HUES64 (cell line): ENCODE results near the gene NXN.
A peak's percentile ranks its signal among the peaks of the same experiment; 100 is the strongest.

Source experiments
- H3K27ac ChIP-seq: 2 replicates; pipeline ENCODE4 v1.7.0; 2013; ENCODE audit warnings: low read depth, low read length, inconsistent platforms
- H3K27me3 ChIP-seq: 2 replicates; pipeline ENCODE4 v1.6.1; 2013; ENCODE audit warnings: mild to moderate bottlenecking, low read length; ENCODE audit not compliant: insufficient read depth
- H3K36me3 ChIP-seq: 2 replicates; pipeline ENCODE4 v1.6.1; 2013; ENCODE audit warnings: mild to moderate bottlenecking, low read length; ENCODE audit not compliant: insufficient read depth
- H3K4me1 ChIP-seq: 2 replicates; pipeline ENCODE4 v1.6.1; 2013; ENCODE audit warnings: mild to moderate bottlenecking, low read length, moderate library complexity; ENCODE audit not compliant: insufficient read depth
- H3K4me3 ChIP-seq: 2 replicates; pipeline ENCODE4 v1.5.1; 2013; ENCODE audit warnings: mild to moderate bottlenecking, low read length, moderate library complexity
- H3K9ac ChIP-seq: 2 replicates; pipeline ENCODE4 v1.6.1; 2013; ENCODE audit warnings: mild to moderate bottlenecking, low read depth, low read length
- H3K9me3 ChIP-seq: 2 replicates; pipeline ENCODE4 v1.6.1; 2013; ENCODE audit warnings: low read depth, low read length; ENCODE audit not compliant: insufficient read depth
- WGBS: fragments of 150-250, 120-280 bp; methylation state at CpG from one replicate; pipeline ENCODE4 v1.1.7; 2013; ENCODE audit warnings: missing lambda C conversion rate; 5-methylcytosine and 5-hydroxymethylcytosine counted together

The NXN gene

DNA sequence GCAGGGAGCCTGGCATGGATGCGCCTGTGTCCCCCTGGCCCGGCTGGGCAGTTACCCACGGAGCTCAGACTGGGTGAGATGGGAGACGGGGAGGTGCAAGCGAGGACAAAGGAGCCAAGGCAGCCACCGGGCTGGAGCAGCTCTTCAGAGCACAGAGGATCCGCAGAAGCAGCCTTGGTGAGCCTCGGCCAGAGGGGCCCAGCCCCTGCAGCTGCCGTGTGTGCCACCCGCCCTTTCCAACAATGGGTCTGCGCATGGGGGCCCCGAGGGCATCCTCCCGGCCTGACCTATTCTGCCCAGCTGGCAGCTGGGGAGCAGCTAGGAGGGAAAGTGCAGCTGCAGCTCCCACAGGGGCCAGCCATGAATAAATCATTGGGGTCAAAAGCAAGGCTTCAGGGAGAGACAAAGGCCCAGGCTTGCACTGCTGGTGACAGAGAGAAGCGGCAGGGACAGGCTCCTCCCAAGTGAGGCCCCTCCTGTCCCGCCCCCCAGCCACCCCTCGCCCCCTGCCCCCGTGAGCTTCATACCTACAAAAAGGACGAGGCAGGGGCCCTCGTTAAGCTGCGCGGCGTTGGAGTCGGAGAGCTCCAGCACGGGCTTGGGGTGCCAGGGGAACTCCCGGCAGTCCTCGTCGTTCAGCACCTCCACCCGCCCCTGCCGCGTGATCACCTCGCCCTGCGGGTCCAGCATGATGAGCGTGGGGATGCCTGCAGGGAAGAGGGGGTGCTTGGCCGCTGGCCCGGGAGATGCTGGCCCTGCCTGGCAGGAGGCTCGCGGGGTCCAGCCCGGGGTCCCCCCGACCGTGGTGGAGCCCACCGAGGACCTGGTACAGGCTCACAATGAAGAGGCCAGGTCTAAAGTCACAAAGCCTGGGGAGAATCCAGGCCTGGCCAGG lies 174.8 kb downstream of the NXN start:
- 0 out of 2 replicates have a peak overlapping the region, but pooled peaks have one; percentile 36 for H3K9ac ChIP-seq
- H3K27ac ChIP-seq = peak overlapping the region; percentile 15; the same call in 1 of the 2 replicates

DNA sequence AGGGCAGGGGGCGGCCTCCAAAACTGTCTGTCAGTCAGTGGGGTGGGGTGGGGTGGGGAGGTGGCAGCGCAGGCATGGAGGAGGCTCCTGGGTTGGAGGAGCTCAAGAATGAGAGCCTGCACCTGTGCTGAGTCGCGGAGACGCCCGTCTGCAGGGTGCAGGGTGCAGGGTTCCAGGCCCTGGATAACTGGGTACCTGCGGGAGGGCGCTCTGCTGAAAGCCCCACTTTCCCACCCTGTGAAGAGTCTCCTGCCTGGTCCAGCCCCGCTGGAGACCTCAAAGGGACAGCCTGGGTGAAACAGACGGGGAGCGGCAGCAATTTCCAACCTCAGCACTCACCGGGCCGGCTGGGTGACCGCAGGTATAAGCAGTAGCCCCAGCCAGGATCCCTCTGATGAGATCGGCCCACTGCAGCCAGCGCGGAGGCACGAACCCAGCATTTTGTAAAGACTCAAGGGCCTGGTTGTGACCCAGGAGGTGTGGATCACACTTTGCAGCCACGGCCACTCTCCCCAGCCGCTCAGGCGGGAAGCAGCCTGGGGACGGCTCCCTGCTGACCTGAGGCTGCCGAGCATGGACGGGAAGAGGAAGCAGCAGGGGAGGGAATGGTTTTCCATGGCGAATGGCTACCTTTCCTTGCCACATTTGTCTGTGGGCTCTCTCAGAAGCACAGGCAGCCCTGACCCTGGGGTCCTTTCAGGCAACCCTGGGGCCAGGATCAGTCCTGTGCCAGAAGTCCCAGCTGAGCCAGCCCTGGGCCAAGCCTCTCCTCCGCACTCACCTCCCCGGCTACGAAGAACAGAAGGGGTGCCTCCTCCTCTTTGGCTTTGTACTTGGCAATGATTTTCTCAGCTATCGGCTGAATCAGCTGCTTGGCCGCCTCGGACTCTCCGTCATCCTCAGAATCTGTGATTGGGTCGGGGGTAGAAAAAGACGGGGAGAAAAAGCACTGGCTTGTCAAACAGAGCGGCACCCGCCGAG lies 176.4 kb downstream of the NXN start:
- Histone ChIP-seq H3K27me3 (no peaks in the 10 kb centered on the region), H3K36me3 (peaks cover 31% of the 10 kb centered on the region), H3K9me3 (no peaks in the 10 kb centered on the region), H3K4me1 (no peaks in the 10 kb centered on the region), H3K4me3 (no peak overlapping the region), H3K9ac (no peak overlapping the region), H3K27ac (no peak overlapping the region)
- 88% methylated on average over 37 of the region's 37 CpGs for WGBS

More for the DNA sequence above, 174.8 kb downstream of the NXN start:
- H3K36me3 ChIP-seq = peaks cover 29% of the 10 kb centered on the region
- WGBS = 84% methylated on average over 41 of the region's 41 CpGs
- H3K9me3 ChIP-seq = no peaks in the 10 kb centered on the region
- H3K4me3 ChIP-seq = no peak overlapping the region
- no peaks in the 10 kb centered on the region for H3K27me3 ChIP-seq
- no peaks in the 10 kb centered on the region for H3K4me1 ChIP-seq

DNA sequence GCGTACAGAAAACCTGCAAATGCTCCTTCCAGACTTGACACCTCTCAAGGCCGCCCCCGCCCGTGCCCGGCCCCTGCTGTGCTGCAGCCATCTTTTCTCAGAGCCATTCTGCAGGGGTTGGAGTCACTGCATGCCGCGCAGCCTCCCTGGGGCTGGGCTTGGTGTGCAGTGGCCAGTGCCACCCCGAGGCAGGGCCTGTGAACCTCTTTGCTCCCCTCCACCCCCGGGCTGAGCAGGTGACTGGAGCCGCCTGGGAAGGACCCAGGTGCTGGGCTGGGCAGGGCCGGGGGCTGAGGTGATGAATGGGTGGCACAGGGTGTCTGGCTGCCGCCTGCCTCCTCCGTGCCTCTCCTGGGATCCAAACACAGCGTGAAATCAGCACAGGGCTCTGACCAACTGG lies 177.1 kb downstream of the NXN start:
- no peak overlapping the region for H3K27ac ChIP-seq
- WGBS = 96% methylated on average over 14 of the region's 14 CpGs
- H3K9me3 ChIP-seq = no peaks in the 10 kb centered on the region
- no peak overlapping the region for H3K4me3 ChIP-seq
- H3K36me3 ChIP-seq = peaks cover 31% of the 10 kb centered on the region
- no peak overlapping the region for H3K9ac ChIP-seq
- H3K27me3 ChIP-seq = no peaks in the 10 kb centered on the region
- H3K4me1 ChIP-seq = no peaks in the 10 kb centered on the region

DNA sequence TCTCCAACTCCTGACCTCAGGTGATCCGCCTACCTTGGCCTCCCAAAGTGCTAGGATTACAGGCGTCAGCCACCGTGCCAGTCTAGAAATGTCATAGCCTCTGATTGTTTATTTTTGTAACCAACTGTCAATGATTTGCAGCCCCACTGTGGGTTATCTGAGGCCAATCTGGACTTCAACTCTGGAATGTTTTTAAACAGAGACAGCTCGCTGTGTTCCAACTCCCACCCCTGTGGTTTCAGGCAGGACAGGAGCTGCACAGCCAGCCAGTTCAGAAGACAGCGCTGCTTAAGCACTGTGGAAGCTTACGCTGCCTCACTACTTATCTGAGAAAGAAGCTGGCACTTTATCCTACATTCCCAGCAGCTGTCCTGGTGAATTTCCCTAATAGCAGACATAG lies 177.9 kb downstream of the NXN start:
- 94% methylated on average over 6 of the region's 6 CpGs for WGBS
- no peaks in the 10 kb centered on the region for H3K27me3 ChIP-seq
- no peaks in the 10 kb centered on the region for H3K4me1 ChIP-seq
- no peak overlapping the region for H3K9ac ChIP-seq
- H3K4me3 ChIP-seq = no peak overlapping the region
- no peak overlapping the region for H3K27ac ChIP-seq
- no peaks in the 10 kb centered on the region for H3K9me3 ChIP-seq
- peaks cover 31% of the 10 kb centered on the region for H3K36me3 ChIP-seq

DNA sequence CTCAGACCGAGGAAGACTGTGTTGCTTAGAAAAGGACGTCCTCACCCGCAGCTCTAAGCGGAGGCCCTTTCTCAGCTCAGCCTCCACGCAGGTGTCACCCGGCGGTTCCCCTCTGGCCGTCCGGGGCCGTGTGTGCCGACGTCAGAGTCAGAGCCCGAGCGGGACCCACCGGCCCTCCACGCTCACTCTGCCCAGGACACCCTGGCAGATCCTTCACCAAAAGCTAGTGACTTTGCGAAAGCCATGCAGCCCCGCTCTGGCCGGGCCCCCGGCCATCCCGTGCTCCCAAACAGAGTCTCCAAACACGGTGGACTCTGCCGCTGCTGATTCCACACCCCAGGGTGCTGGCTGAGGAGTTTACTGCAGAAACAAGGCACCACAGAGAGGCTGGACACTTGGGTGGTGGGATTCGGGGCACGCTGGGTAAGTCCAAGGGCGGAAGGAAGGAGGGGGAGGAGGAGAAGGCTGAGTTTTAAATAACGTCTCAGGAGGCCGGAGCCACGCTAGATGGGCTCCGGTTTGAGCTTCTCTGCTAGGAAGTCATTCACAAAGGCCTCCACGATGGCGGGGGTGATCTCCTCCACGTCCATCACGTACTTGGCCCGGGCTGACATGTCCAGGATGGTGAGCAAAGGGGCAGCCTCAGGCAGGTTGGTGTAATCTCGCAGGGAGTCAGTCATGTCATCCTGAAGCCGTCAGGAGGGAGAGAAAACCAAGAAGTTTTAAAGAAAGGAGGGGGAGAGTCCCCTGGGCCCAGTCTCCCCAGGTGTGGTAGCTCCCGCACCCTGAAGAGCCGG lies 178.9 kb downstream of the NXN start:
- 90% methylated on average over 39 of the region's 39 CpGs for WGBS
- Histone ChIP-seq H3K27me3 (no peaks in the 10 kb centered on the region), H3K4me3 (no peak overlapping the region), H3K36me3 (peaks cover 38% of the 10 kb centered on the region), H3K9ac (no peak overlapping the region), H3K9me3 (no peaks in the 10 kb centered on the region), H3K4me1 (no peaks in the 10 kb centered on the region), H3K27ac (no peak overlapping the region)

DNA sequence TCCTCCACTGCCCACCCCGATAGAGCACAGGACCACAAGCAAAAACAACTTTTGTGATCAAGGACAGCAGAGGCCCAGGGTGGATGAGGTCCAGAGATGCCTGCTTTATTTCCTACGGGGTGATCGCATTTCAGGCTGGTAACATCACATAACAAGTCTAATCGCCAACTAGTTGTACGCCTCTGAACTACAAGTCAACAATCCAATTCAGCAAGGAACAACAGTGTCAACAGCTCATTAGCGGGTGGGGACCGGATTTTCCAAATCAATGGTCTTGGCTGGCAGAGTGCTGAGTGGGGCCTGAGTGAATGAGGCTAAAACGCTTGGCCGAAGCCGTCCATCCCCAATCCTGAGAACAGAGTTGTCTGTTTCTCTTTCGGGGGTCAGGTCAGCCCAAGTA lies 180.3 kb downstream of the NXN start:
- no peak overlapping the region for H3K4me3 ChIP-seq
- peaks cover 38% of the 10 kb centered on the region for H3K36me3 ChIP-seq
- peaks cover 5% of the 10 kb centered on the region; the same call in 1 of the 2 replicates for H3K4me1 ChIP-seq
- WGBS = 95% methylated on average over 11 of the region's 11 CpGs
- H3K27me3 ChIP-seq = no peaks in the 10 kb centered on the region
- no peaks in the 10 kb centered on the region for H3K9me3 ChIP-seq
- no peak overlapping the region for H3K27ac ChIP-seq
- H3K9ac ChIP-seq = no peak overlapping the region

DNA sequence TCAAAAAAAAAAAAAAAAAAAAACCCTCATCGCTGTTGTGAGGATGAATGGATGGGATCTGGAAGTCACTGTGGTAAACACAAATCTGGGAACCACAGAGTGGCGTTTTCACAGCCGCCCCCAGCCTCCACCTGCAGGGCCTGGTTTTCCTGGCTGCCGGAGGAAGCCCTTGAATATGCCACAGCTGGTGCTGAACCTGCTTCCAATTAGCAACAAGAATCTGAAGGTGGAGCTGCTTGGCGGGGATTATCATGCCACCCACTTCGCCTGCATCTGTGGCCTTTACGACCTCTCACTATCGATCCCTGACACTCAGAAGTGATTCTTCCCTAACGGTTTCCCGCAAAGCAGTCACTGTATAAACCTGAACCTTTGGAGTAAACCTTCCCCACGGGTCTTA lies 181.3 kb downstream of the NXN start:
- no peak overlapping the region for H3K27ac ChIP-seq
- peaks cover 30% of the 10 kb centered on the region for H3K36me3 ChIP-seq
- H3K9ac ChIP-seq = no peak overlapping the region
- WGBS = 89% methylated on average over 11 of the region's 11 CpGs
- peaks cover 5% of the 10 kb centered on the region; the same call in 1 of the 2 replicates for H3K4me1 ChIP-seq
- H3K9me3 ChIP-seq = no peaks in the 10 kb centered on the region
- H3K4me3 ChIP-seq = no peak overlapping the region
- H3K27me3 ChIP-seq = no peaks in the 10 kb centered on the region

DNA sequence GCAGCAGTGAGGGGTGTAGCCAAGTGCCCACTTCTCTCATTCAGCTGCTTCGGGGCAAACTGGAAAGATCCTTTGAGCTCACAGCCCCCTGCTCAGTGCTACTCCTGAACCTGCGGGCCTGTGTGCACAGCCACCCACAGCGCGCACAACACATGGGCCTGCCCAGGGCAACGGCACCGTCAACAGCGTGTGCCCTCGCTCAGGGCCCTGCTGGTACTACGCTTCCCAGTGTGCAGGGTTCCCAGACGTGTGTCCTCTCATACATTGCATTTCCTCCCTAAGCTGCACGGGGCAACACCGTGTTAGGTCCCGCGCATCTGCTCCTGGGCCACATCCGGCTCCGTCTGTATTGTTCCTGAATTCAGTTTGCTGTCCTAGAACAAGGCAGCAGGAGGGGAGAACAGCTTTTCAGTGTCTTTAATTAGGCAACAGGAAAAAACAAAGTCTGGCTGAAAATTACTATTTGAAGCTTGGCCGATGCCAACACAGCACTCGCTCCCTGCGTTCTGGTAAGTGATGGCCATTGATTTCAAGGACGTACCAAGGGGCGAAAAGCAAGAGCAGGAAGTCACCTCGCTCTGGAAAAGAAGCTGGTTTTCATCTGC lies 182.2 kb downstream of the NXN start:
- no peak overlapping the region for H3K4me3 ChIP-seq
- H3K4me1 ChIP-seq = peaks cover 5% of the 10 kb centered on the region; the same call in 1 of the 2 replicates
- no peak overlapping the region for H3K27ac ChIP-seq
- no peaks in the 10 kb centered on the region for H3K27me3 ChIP-seq
- no peaks in the 10 kb centered on the region for H3K9me3 ChIP-seq
- peaks cover 33% of the 10 kb centered on the region for H3K36me3 ChIP-seq
- 96% methylated on average over 22 of the region's 22 CpGs for WGBS
- no peak overlapping the region for H3K9ac ChIP-seq

GRCh38 chr17:796609-797008 lies 183.0 kb downstream of the NXN start:
- H3K27me3 ChIP-seq = no peaks in the 10 kb centered on the region
- H3K4me1 ChIP-seq = peaks cover 5% of the 10 kb centered on the region; the same call in 1 of the 2 replicates
- no peak overlapping the region for H3K9ac ChIP-seq
- 97% methylated on average over 15 of the region's 15 CpGs for WGBS
- no peaks in the 10 kb centered on the region for H3K9me3 ChIP-seq
- no peak overlapping the region for H3K4me3 ChIP-seq
- peaks cover 38% of the 10 kb centered on the region for H3K36me3 ChIP-seq
- no peak overlapping the region for H3K27ac ChIP-seq

- WGBS = 92% methylated on average over 9 of the region's 9 CpGs
- Histone ChIP-seq H3K9ac (no peak overlapping the region), H3K27ac (no peak overlapping the region)
Measured at GRCh38 chr17:795721-796120, 183.9 kb downstream of the NXN start.

More at GRCh38 chr17:795721-796120, 183.9 kb downstream of the NXN start:
- Histone ChIP-seq H3K4me1 (peaks cover 5% of the 10 kb centered on the region; the same call in 1 of the 2 replicates), H3K27me3 (no peaks in the 10 kb centered on the region), H3K9me3 (no peaks in the 10 kb centered on the region), H3K36me3 (peaks cover 40% of the 10 kb centered on the region), H3K4me3 (no peak overlapping the region)
